Measurements from ENCODE around the gene SMDT1.

GRCh38 chr22:42116848-42117424 is 37.4 kb downstream of the SMDT1 start:
- TF ChIP-seq CTCF (IDR thresholded peaks at IDR 0.05) (no peak), POLR2AphosphoS5 (IDR thresholded peaks at IDR 0.05; ENCODE audit: low read depth, low read length) (no peak), SIN3A (IDR thresholded peaks at IDR 0.05; ENCODE audit: borderline replicate concordance, insufficient read depth, low read depth, low read length) (no peak)
